ENCODE measurements around the gene EXOC3.
"Not testable (repeated sequence)": the region's sequence is repeated elsewhere in the genome, so short reads cannot be mapped to it uniquely, and the experiment has no call there.

The EXOC3 gene

GRCh38 chr5:497090-497700, 54.2 kb downstream of the EXOC3 start:
- FAIRE-seq: no peak
- DNase-seq (ENCODE audit: insufficient read length, low spot score): no peak

DNA sequence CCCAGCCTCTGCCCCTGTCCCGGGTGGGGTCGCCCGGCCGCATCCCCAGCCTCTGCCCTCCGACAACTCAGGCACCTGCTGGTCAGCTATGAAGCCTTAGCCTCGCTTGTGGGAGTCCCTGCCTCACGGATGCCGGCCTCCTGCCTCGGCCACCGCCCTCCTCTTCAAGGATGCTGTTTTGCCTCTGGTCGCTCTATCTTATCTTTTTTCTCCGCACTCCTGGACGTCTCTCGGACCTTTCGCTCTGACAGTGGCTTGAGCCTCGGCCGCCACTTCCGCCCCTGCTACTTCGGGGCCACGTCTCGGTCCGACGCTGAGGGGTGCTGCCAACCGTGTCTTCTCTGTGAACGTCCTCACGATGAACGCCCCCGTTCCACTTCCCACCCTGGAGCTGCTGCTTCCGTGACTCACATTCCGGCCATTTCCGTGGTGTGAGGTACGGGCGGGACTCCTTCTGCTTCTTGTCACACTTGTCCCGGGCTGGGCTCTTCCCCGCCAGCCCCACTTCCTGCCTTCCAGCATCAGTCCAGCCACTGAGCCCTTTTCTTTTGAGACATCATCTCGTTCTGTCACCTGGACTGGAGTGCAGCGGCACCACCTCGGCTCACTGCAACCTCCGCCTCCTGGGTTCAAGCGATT, 55.0 kb downstream of the EXOC3 start:
- no peak for DNase-seq (ENCODE audit: insufficient read length, low spot score)
- FAIRE-seq: no peak

DNA sequence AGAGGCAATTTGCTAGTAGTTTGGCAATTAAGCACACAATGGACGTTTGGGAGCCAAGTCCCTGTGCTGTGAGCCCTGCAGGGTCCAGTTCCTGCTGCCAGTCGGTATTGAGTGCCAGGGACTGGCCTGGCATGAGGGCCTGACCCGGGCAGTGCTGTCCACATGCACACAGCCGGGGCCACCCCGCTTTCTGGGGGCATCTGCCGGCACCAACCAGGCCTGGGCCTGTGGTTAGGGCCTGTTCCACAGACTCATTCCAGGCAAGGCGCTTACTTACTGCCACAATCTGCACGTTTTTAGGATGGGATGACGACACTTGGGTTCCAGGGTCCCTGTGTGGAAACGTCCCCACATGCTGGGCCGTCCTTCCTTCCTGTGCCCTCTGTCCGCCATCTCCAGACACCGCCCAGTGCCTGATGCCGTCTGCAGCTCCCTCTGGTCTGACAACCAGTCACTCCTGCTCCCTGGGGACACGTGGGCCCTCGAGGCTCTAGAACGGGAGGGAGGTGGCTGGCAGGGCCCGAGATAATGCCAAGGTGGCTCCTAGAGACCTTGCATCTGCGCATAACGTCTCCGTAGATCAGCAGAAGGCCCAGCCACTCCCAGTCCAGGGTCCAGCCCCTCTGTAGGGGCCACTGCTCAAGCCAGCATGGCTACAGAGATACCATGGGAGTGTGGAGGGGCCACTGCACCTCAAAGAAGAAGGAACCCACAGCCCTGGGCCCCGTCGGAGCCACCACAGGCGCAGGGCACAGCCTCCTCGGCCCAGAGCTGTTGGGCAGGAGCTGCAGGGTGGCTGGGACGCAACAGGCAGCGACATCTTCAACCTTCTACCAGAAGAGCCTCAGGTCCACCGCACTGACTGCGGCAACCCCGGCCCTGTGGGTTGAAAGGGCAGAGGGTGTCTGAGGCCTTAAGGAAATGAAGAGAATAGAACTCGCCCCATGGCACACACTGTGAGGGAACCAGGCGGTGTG, 56.5 kb downstream of the EXOC3 start:
- DNase-seq (ENCODE audit: insufficient read length, low spot score): no peak
- FAIRE-seq: no peak

DNA sequence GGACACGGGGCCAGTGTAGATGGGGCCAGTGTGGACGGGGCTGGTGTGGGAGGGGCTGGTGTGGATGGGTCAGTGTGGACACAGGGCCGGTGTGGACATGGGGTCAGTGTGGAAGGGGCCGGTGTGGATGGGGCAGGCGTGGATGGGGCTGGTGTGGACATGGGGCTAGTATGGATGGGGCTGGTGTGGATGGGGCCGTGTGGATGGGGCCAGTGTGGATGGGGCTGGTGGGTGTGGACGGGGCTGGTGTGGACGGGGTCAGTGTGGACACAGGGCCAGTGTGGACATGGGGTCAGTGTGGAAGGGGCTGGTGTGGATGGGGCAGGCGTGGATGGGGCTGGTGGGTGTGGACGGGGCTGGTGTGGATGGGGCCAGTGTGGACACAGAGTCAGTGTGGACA, 57.5 kb downstream of the EXOC3 start:
- FAIRE-seq (no peak), DNase-seq (ENCODE audit: insufficient read length, low spot score) (no peak)

DNA sequence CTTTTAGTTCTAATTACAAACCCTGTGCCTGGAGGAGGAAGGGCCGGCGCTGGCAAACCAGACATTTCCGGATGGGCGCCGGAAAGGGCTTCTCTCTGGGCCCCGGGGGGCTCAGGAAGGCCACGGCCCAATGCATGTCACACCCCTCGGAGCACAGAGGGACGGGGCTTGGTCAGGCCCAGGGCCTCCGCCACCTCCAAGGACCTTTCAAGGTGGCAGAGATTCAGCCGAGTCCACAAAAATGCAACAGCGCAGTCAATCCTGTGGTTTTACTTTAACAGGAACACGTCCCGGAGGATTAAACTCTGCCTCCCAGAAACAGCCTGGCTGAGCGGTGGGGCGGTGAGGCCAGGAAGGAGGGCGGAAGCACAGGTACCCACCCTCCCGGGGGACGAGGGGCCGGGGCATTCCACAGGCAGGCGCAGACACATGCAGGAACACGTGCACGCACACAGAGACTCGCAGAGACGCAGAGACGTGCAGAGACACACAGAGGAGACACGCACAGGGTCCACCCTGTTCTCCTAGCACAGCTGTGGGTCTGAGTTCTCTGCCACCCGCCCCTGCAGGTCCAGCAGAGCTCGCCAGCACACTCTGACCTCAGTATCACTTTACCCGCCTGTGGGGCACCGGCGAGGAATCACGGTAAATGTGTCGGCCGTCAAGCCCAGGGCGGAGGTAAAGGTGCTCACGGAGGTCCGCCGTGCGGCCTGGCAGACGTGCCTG, 58.3 kb downstream of the EXOC3 start:
- FAIRE-seq: no peak

DNA sequence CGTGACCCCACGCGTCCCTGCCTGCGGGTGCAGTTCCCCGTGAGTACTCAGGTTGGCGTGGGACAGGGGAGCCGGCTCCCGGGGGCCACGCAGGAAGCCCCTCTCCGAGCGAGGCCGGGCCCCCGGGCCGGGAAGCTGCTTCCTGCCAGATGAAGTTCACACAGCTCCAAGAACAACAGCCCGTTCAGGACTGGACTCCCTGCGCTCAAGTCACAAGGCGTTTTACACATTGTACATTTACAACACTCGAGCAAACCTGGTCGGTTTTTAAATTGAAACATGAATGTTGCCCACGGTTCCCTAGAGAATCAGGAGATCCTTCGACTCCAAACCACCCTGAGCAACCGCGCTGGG, 58.8 kb downstream of the EXOC3 start:
- FAIRE-seq (no peak), DNase-seq (ENCODE audit: insufficient read length, low spot score) (no peak)

More for the DNA sequence above, 58.3 kb downstream of the EXOC3 start:
- no peak for DNase-seq (ENCODE audit: insufficient read length, low spot score)

DNA sequence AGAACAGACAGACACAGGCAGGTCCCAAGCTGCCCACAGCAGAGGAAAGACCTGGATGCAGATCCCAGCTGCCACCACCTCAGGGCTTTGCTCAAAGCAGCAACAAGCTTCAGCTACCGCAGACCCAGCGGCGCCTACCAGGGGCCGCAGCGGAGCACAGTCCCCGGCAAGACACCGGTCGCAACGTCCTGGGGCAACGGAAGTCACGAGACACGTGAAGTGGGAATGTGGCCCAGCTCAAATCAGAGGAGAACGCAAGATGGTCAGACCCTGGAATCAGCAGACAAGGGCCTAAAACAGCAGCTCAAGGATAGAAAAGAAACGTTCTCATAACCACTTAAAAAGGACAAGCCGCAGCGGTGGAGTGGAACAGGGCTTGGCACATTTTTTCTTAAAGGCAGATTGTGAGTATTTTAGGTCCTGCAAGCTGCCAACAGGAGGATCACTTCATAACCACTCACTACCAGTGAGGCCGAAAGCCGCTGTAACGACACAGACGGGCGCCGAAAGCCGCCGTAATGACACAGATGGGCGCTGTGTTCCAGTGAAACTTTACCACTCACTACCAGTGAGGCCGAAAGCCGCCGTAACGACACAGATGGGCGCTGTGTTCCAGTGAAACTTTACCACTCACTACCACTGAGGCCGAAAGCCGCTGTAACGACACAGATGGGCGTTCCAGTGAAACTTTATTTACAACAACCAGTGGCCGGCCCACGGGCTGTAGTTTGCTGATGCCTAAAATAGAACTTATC, 59.5 kb downstream of the EXOC3 start:
- no peak for FAIRE-seq
- DNase-seq (ENCODE audit: insufficient read length, low spot score): no peak

GRCh38 chr5:504326-505154, 61.6 kb downstream of the EXOC3 start:
- FAIRE-seq (no peak), DNase-seq (ENCODE audit: insufficient read length, low spot score) (no peak)

GRCh38 chr5:505951-506525, 63.1 kb downstream of the EXOC3 start:
- DNase-seq (ENCODE audit: insufficient read length, low spot score) (no peak), FAIRE-seq (no peak)

DNA sequence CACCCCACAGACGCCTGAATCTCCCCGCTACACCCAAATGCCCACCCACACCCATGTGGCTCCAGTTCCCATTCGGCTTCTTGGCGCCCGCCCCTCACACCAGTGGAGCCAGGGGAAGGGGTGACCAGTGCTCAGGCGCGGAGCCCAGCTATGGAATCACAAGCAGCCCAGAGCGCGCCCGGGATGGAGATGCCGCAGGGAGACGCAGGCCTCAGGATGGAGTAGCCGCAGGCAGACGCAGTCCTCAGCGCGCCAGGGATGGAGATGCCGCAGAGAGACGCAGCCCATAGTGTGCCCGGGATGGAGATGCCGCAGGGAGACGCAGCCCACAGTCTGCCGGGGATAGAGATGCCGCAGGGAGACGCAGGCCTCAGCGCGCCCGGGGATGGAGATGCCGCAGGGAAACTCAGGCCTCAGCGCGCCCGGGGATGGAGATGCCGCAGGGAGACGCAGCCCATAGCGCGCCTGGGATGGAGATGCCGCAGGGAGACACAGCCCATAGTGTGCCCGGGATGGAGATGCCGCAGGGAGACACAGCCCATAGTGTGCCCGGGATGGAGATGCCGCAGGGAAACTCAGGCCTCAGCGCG, 65.1 kb downstream of the EXOC3 start:
- DNase-seq (ENCODE audit: insufficient read length, low spot score); FAIRE-seq: not testable (repeated sequence)

GRCh38 chr5:509611-510185, 66.7 kb downstream of the EXOC3 start:
- FAIRE-seq (no peak), DNase-seq (ENCODE audit: insufficient read length, low spot score) (no peak)

- DNase-seq (ENCODE audit: insufficient read length, low spot score) (no peak), FAIRE-seq (no peak)
Measured at GRCh38 chr5:510521-510920, 67.5 kb downstream of the EXOC3 start.

- FAIRE-seq (no peak), DNase-seq (ENCODE audit: insufficient read length, low spot score) (no peak)
Measured at GRCh38 chr5:511476-511875, 68.5 kb downstream of the EXOC3 start.

DNA sequence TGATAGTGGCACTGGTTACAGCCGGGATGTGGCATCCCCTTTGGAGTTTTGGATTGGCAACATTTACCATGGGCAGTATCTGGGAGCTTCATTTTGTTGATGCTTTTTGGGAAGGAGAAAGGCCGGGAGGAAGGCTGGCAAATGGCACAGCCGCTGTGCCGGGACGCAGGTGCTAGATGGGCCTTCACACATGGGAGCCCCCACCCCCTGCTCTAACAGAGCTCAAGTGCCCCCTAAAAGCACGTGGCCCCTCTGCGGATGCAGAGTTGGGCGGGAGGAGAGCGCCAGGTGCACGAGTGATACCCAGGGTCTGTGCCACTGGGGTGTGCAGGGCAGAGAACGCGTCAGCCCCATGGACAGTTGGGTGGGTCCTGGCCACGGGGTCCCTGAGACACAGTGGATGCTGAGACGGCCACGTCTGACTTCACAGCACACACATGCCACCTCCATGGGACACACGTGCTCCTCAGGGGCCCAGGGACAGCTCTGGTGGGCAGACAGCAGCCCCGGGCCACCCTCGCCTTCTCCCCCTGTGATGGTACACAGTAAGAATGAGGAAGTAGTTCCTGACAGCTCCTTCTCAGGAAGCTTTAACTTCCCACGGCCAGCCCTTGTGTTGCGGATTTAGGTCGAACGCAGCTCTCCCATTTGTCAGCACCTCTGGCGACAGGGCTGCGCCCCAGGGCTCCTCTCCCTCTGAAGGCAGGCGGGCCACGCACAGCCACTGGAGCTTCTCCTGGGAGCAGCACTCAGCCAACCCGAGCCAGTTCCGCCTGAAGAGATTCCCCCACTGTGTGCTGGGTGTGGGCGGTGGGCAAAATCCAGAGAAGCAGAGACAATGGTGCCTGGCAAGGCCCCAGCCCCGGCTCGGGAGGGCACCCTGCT, 70.5 kb downstream of the EXOC3 start:
- no peak for FAIRE-seq

GRCh38 chr5:514101-514485, 71.1 kb downstream of the EXOC3 start:
- DNase-seq (ENCODE audit: insufficient read length, low spot score): no peak
- FAIRE-seq: no peak

More for the DNA sequence above, 70.5 kb downstream of the EXOC3 start:
- no peak for DNase-seq (ENCODE audit: insufficient read length, low spot score)

- FAIRE-seq (no peak), DNase-seq (ENCODE audit: insufficient read length, low spot score) (no peak)
Measured at GRCh38 chr5:514673-515072, 71.7 kb downstream of the EXOC3 start.

DNA sequence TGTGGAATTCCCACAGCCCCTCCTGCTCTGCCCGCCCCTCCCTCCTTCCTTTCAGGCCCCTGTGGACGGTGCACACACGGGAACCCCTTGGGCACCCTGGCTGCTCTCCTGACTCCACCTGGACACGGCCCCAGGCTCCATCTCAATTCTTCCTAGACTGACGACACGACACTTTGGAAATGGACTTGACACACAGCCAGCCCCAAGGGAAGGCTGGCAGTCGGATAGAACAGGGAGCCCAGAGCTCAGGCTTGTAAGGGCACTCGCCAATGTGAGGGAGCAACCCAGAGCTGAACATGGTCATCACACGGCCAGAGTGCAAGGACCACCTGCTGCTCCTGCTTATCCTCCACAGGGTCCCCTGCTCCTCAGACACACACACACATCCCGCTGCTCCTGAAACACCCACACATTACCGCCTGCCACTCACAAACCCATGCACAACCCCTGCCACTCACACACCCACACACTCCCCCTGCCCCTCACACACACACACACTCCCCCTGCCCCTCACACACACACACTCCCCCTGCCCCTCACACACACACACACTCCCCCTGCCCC, 72.4 kb downstream of the EXOC3 start:
- FAIRE-seq: no peak

More for the DNA sequence above, 72.4 kb downstream of the EXOC3 start:
- DNase-seq (ENCODE audit: insufficient read length, low spot score): no peak

Data from GM19239 (cell line).